Neural cell (in vitro differentiated cells): ENCODE results near the gene LRWD1.

ENCODE experiments used
- CTCF ChIP-seq: fragments of 450-650 bp; IDR thresholded peaks from 2 replicates; pipeline ENCODE4 v1.5.1; 2014; ENCODE audit warnings: antibody characterized with exemption, mild to moderate bottlenecking, moderate library complexity; ENCODE audit not compliant: poor library complexity, severe bottlenecking
- EP300 ChIP-seq: fragments of 450-650 bp; conservative IDR thresholded peaks from 2 replicates; pipeline ENCODE4 v1.6.1; 2014; ENCODE audit warnings: antibody characterized with exemption, mild to moderate bottlenecking, moderate library complexity; ENCODE audit not compliant: poor library complexity, severe bottlenecking
- EZH2 ChIP-seq: fragments of 200-600, 300-800 bp; shearing (Covaris generic), sonication (generic); IDR thresholded peaks from 2 replicates; pipeline ENCODE4 v1.6.1; 2014; ENCODE audit warnings: antibody characterized with exemption, low read length, borderline replicate concordance, mild to moderate bottlenecking; ENCODE audit not compliant: insufficient read depth, poor library complexity, severe bottlenecking
- POLR2AphosphoS5 ChIP-seq: IDR thresholded peaks from 2 replicates; pipeline ENCODE4 v1.6.1; 2012
- SMC3 ChIP-seq: fragments of 450-650 bp; conservative IDR thresholded peaks from 2 replicates; pipeline ENCODE4 v1.6.1; 2014; ENCODE audit warnings: antibody characterized with exemption, mild to moderate bottlenecking, moderate library complexity; ENCODE audit not compliant: poor library complexity
- TAF1 ChIP-seq: IDR thresholded peaks from 2 replicates; pipeline ENCODE4 v1.6.1; 2012; ENCODE audit warnings: low read depth

GRCh38 chr7:102466097-102466496, 1.3 kb downstream of the LRWD1 start:
- TF ChIP-seq CTCF (no peak), SMC3 (no peak), EZH2 (no peak), POLR2AphosphoS5 (no peak), EP300 (no peak), TAF1 (no peak)
